GM21526 (cell line): ENCODE results near the gene PLEKHA5.
"Not testable (repeated sequence)": the region's sequence is repeated elsewhere in the genome, so short reads cannot be mapped to it uniquely, and the experiment has no call there.

ENCODE experiments used
- ATAC-seq: cut with Tn5 transposase; IDR thresholded peaks from one replicate; pipeline ENCODE4 v1.9.1; 2021; ENCODE audit warnings: moderate library complexity; ENCODE audit not compliant: unreplicated experiment, low FRiP score

Gene PLEKHA5

GRCh38 chr12:19398376-19399363, 269.1 kb downstream of the PLEKHA5 start:
- no peak for ATAC-seq

GRCh38 chr12:19400649-19401285, 271.2 kb downstream of the PLEKHA5 start:
- not testable (repeated sequence) for ATAC-seq

- ATAC-seq, result no peak
Measured at GRCh38 chr12:19402211-19402610, 272.7 kb downstream of the PLEKHA5 start.

GRCh38 chr12:19402743-19403431, 273.4 kb downstream of the PLEKHA5 start:
- ATAC-seq, result no peak

DNA sequence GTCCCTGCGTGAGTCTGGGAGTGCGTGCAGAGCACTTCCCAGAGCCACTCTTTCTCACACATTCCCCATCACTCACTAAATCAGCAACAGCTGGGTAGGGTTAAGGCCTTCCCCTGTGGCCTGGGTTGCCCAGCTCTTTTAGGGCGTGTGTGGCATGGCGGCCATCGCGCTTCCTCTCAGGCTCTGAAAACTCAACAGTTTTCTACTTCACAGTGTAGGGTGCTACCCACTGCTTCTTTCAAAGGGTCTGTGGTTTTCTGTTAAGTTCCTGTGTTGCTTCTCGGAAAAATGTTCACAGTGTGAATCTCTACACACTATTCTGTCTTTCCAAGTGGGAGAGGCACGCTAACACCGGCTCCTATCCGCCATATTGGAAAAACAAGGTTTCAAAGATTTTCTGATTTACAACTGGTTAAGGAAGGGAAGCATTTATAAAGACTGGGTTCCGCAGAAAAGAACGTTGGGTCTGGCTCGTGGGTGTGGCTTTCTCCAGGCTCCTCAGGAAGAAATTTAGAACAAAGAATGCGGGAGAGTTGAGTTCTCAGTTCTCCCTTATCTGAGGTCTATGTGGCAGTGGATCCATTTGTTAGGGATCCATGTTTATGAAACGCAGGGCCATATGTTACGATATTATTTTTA, 274.8 kb downstream of the PLEKHA5 start:
- no peak for ATAC-seq

GRCh38 chr12:19409376-19409775, 279.8 kb downstream of the PLEKHA5 start:
- ATAC-seq, result no peak

GRCh38 chr12:19410211-19410610, 280.7 kb downstream of the PLEKHA5 start:
- no peak for ATAC-seq

- ATAC-seq, result no peak
Measured at GRCh38 chr12:19410629-19411185, 281.2 kb downstream of the PLEKHA5 start.

DNA sequence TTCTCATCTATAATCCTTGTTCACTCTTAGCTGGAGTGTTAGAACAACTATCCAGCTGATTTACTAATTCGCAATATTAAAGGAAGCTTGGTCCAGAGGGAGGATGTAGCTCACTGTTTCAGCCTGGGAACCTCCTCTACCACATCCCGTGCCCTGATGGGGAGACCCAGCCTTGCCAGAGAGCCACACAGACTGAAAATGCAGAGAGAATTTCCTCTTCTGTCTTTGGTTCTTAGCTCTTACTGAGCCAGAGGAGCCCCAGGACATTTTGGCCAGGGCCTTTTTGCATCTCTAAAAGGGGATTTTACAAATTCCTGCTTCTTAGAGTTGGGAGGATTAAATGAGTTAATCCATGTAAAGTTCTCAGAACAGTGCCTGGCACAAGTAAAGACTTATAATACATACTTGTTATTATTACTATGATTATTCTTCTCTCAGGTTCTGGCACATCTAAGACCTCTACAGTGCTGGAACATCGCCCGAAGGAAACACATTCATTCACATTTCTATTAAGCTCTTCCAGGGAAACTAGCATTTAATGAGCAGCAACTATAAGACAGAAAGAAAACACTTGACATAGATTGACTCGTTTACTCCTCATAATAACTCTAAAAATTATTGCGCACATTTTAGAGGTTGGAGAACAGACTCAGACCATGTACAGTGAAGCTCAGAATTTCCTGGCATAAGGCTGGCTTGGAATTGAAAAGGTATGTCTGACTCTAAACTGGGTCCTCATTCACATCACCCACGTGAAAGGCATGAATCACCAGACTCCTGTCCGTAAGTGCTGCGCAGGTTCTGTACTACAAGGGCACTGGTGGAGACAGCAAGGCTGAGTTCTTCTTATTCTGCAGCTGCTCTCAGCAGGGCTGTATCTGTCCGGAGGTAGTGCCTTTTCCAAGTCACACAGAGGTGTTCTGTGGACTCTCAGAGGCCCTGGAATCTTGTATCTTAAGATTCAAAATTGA, 282.0 kb downstream of the PLEKHA5 start:
- ATAC-seq, result no peak

GRCh38 chr12:19412844-19413243, 283.3 kb downstream of the PLEKHA5 start:
- ATAC-seq, result no peak

GRCh38 chr12:19413582-19413981, 284.0 kb downstream of the PLEKHA5 start:
- not testable (repeated sequence) for ATAC-seq

GRCh38 chr12:19415563-19415962, 286.0 kb downstream of the PLEKHA5 start:
- no peak for ATAC-seq

DNA sequence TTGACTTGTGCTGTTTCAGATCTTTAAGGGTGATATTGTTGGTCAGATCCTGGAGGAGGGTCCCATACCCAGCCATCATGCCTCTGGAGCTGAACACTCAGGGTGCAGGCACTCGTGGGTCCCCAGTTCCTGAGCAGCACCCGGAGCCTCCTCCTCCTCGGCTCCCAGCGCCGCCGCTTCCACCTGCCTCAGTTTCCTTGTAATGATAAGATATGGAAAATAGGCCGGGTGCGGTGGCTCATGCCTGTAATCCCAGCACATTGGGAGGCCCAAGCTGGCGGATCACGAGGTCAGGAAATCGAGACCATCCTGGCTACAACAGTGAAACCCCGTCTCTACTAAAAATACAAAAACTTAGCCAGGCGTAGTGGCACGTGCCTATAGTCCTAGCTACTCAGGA, 289.6 kb downstream of the PLEKHA5 start:
- ATAC-seq, result no peak

DNA sequence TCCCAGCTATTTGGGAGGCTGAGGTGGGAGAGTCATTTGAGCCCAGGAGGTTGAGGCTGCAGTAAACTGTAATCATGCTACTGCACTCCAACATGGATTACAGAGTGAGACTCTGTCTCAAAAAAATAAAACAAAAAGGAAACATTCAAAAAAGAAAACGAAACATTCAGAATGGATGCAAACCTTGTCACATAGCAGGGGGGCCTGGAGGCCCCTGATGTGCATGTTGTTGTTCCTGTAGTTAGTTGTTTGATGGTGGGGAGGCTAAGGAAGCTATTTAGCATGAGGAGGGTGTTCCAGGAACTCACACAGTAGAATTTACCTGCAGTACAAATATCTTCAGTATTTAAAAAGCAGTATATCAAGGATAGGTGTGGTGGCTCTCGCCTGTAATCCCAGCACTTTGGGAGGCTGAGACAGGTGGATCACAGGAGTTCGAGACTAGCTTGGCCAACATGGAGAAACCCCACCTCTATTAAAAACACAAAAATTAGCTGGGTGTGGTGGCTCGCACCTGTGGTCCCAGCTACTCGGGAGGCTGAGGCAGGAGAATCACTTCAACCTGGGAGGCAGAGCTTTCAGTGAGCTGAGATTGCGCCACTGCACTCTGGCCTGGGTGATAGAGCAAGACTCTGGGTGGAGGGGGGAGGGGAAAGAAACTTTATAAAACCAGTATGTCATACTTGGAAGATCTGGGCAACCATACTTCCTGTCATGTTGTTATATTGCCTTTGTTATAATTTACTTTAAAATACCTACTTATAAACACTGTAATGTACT, 292.2 kb downstream of the PLEKHA5 start:
- ATAC-seq, result no peak

DNA sequence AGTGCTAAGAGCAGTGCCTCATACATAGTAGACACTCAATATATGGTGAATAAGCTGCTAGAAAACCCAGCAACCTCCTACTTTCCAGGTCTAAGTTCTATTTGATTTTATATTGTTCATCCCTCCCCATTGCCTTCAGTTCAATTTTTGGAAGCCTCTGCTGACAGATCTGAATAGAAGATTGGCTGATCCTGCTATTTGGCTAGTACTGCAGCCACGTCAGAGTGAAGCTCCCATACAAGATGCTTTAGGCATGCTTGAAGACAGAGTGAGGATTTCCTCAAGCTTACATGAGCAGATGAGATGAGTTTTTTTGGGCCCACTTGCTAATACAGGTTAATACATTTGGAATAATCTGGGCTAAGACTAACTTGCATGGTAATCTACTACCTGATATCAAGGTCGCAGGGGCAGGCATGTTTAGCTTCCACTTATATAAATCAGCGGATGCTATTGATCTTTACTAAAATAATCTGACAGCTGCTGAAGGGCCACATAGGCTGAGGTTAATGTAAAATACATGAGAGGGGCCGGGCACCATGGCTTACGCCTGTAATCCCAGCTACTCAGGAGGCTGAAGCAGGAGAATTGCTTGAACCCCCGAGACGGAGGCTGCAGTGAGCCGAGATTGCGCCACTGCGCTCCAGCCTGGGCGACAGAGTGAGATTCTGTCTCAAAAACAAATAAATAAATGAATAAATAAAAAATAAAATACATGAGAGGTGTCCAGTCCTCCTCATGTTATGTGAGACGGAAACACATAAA, 293.8 kb downstream of the PLEKHA5 start:
- ATAC-seq, result no peak
